Activated CD8-positive, alpha-beta memory T cell treated with anti-CD3 and anti-CD28 coated beads, Interleukin-2, amount 50 U/mL, for 4 hours (primary cell): ENCODE data around the gene ARR3.
"Not testable (repeated sequence)": the region's sequence is repeated elsewhere in the genome, so short reads cannot be mapped to it uniquely, and the experiment has no call there.

Source experiments
- DNase-seq: peaks from one replicate; pipeline ENCODE4 v3.0.0-alpha.2; 2020

ARR3 gene

DNA sequence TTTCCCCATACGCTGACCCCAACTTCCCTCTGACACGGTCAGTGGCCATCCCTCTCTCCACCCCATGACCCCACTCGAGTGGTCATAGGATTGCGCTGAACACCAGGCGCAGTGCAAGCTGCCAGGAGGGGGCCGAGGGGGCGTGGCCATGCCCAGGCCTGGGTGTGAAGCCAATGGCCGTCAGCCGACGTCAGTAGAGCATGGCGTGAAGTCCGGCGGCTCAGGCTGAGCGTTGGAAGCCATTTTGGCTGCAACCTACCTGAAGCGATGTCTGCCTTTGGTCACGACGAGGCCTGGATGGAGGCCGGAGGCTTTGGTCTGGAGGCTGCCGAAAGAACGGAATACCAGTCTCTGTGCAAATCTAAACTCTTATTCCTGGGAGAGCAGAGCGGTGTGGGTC is 13.8 kb downstream of the ARR3 start, which contains the start of gene RAB41:
Gene RAB41, plus strand, starts transcription at position 222 of the 400 bp plus-strand sequence. Its CDS starts 46 bp downstream, at position 268.
- DNase-seq: no peak

DNA sequence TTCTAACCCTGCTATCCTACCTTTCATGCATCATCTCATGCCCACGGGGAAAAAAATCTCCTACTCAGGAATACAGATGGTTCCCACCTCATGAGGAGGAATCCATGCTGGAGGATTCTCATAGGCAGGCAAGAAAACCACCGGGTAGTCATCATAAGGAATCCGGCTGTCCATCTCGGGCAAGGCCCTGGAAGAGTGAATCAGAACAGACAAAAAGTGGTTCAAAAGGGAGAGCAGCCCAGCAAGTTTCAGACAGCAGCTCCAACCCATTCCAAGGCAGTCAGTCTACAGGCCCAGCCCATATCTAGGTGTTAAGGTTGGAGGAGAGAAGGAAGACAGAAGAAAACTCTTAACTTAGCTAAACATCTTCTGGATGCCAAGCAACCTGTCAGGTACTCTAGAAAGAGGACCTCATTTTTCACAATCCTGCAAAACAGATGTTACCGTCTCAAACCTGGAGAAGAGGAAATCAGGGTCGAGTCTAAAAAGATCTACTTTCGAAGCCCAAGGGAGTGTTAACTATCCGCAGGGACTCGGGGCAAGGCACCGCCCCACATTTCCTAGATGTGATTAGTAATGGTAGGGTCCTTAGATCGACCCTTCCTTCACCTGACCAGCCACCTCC is 21.1 kb downstream of the ARR3 start:
- DNase-seq: no peak

- DNase-seq: peak; percentile 65
Measured at GRCh38 chrX:70289793-70290770, 21.9 kb downstream of the ARR3 start, which contains the start of the genes KIF4A and PDZD11. Gene KIF4A (plus strand): TSS chrX:70290104. CDS start chrX:70290459, 355 bp downstream. Gene PDZD11 (minus strand): TSS chrX:70289927. CDS start chrX:70289341, 586 bp downstream.

DNA sequence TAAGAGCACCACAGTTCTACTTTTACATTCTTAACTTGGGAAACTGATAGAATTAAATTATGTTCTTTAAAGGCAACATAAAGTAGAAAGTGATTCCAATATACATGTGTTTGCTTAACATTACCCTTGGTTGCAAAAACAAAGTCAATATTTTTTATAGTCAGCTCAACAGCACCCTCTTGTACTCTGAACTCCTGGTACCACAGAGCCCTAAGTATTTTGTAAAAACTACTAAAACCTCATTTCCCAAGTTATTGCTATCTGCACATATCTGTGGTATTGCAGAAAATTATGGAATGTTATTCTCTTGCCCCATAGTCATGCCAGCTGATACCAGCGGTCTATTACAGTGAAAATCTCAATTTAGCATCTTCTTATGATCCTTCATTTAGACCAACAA is 24.7 kb downstream of the ARR3 start:
- no peak for DNase-seq

- DNase-seq: no peak
Measured at GRCh38 chrX:70293621-70294020, 25.5 kb downstream of the ARR3 start.

GRCh38 chrX:70301716-70302115 is 33.6 kb downstream of the ARR3 start:
- no peak for DNase-seq

GRCh38 chrX:70313503-70313902 is 45.4 kb downstream of the ARR3 start:
- no peak for DNase-seq

- no peak for DNase-seq
Measured at GRCh38 chrX:70322784-70323183, 54.6 kb downstream of the ARR3 start.

DNA sequence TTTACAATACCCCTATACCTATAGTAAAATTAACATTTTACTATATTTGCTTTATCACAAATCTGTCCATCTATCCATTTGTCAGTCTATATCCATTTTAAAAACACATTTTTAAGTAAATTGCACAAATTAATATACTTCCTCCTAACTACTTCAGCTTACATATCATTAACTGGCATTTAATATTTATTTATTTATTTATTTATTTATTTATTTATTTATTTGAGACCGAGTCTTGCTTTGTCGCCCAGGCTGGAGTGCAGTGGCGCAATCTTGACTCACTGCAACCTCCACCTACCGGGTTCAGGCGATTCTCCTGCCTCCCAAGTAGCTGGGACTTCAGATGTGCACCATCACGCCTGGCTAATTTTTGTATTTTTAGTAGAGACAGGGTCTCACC is 55.5 kb downstream of the ARR3 start:
- DNase-seq: not testable (repeated sequence)

DNA sequence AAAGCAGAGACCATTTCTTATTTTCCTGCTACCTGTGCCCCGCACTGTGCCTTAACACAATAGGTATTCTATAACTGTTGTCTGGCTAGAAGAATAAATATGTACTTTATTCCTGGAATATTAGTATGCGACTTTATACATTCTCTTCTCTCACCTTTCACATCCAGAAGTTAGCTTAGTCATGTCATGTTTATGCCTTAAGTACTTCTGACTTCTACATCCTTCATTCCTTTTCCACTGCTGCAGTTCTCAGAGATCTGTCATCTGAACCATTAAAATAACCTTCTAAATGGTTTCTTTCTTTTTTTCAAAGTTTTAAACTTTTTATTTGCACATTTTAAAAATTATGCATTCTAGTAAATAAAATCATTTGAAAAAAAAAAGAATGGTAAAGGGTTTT is 56.2 kb downstream of the ARR3 start:
- no peak for DNase-seq

- no peak for DNase-seq
Measured at GRCh38 chrX:70331161-70331560, 63.0 kb downstream of the ARR3 start.
